GM18505 (cell line): ENCODE data around the gene ARHGAP15.

Experiments
- ATAC-seq: cut with Tn5 transposase; IDR thresholded peaks from one replicate; pipeline ENCODE4 v1.9.1; 2021; ENCODE audit not compliant: unreplicated experiment
- POLR2A ChIP-seq: IDR thresholded peaks from 4 replicates; pipeline ENCODE4 v1.6.1; 2011; ENCODE audit warnings: borderline replicate concordance; ENCODE audit not compliant: insufficient read depth, insufficient read length; ENCODE audit errors: extremely low read depth

ARHGAP15 gene

GRCh38 chr2:143764261-143764660, 635.0 kb downstream of the ARHGAP15 start:
- no peak for ATAC-seq
- TF ChIP-seq POLR2A, result no peak

GRCh38 chr2:143764706-143765105, 635.5 kb downstream of the ARHGAP15 start:
- TF ChIP-seq POLR2A, result no peak
- ATAC-seq, result no peak

GRCh38 chr2:143768991-143769390, 639.8 kb downstream of the ARHGAP15 start:
- TF ChIP-seq POLR2A, result no peak
- no peak for ATAC-seq

- TF ChIP-seq POLR2A, result no peak
- no peak for ATAC-seq
These were observed 642.7 kb downstream of the ARHGAP15 start for GRCh38 chr2:143771939-143772338.

- ATAC-seq, result no peak
- TF ChIP-seq POLR2A, result no peak
These were observed 647.5 kb downstream of the ARHGAP15 start for GRCh38 chr2:143776526-143777297.

- no peak for TF ChIP-seq POLR2A
- no peak for ATAC-seq
These were observed 649.8 kb downstream of the ARHGAP15 start for GRCh38 chr2:143779021-143779420.

GRCh38 chr2:143786026-143786765, 657.0 kb downstream of the ARHGAP15 start:
- ATAC-seq, result no peak

GRCh38 chr2:143787674-143788073, 658.5 kb downstream of the ARHGAP15 start:
- no peak for TF ChIP-seq POLR2A
- ATAC-seq, result no peak

More at GRCh38 chr2:143786026-143786765, 657.0 kb downstream of the ARHGAP15 start:
- no peak for TF ChIP-seq POLR2A

- ATAC-seq, result no peak
- TF ChIP-seq POLR2A, result no peak
These were observed 663.4 kb downstream of the ARHGAP15 start for GRCh38 chr2:143792602-143793001.

GRCh38 chr2:143793381-143793780, 664.2 kb downstream of the ARHGAP15 start:
- ATAC-seq, result no peak

GRCh38 chr2:143796051-143796450, 666.8 kb downstream of the ARHGAP15 start:
- no peak for ATAC-seq
- no peak for TF ChIP-seq POLR2A

More at GRCh38 chr2:143793381-143793780, 664.2 kb downstream of the ARHGAP15 start:
- TF ChIP-seq POLR2A, result no peak

- ATAC-seq, result no peak
- TF ChIP-seq POLR2A, result no peak
These were observed 672.3 kb downstream of the ARHGAP15 start for GRCh38 chr2:143801561-143801960.

- ATAC-seq, result no peak
These were observed 673.0 kb downstream of the ARHGAP15 start for GRCh38 chr2:143802242-143802641.

GRCh38 chr2:143802871-143803650, 673.8 kb downstream of the ARHGAP15 start:
- TF ChIP-seq POLR2A, result no peak
- peak; percentile 87 for ATAC-seq

More at GRCh38 chr2:143802242-143802641, 673.0 kb downstream of the ARHGAP15 start:
- TF ChIP-seq POLR2A, result no peak

- TF ChIP-seq POLR2A, result no peak
- ATAC-seq, result no peak
These were observed 674.7 kb downstream of the ARHGAP15 start for GRCh38 chr2:143803936-143804335.
